Measurements from ENCODE around the gene OLFM2. TPM values are rescaled to one million over a fixed set of nuclear protein-coding genes. Genes with fewer than 3 reads are reported as not detected.
A peak's percentile ranks its signal among the peaks of the same experiment; 100 is the strongest.

Gene OLFM2
- total RNA-seq, 3 donors from 2014 or later, result 7.2 to 42.6 (median 8.8) TPM

DNA sequence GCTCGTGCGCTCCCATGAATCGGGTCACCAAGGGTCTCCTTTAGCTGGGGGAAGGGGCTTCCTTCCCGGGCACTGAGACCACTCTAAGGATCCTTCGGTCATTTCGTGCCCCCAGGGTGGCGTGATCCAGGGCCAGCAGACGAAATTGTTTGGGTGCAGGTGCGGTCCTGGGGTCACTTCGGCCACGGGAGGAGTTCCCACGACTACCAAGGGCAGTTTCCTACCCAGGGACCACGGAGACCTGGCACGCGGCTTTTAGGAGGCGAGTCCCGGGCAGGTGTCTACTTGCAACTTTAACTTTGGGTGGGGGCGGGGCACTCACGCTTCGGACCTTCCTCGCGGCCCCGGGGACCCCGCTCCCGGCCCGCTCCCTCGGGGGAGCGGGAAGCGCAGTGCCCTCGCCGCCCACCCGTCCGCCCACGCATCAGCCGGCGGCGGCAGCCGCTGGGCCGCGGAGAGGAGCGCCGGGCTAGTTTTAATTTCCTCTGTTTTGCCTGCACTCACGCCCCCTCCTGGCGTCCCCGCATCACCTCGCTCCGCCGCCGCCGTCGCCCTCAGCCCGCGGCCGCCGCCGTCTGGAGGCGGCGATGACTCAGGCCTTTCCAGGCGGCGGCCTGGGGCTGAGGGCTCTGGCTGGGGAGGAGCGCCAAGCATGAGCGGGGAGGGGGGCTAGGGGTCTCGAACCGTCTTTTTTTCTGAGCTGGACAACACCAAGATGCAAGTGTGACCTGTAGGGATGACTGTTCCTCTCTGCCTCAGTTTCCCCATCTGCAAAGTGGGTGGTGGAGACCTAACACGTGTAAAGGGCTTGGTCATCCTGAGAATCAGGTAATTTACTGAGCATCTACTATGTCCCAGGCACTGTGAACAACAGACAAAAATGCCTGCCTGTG lies 21.8 kb downstream of the OLFM2 start:
- no peak overlapping the region for H3K27ac ChIP-seq
- no peaks in the 10 kb centered on the region for H3K4me1 ChIP-seq
- no peaks in the 10 kb centered on the region for H3K9me3 ChIP-seq
- peak overlapping the region; percentile 44 to 87 (median 65) for H3K4me3 ChIP-seq
- intact Hi-C loops (cut with DNase I; ENCODE audit: low total_unique reads), result loop anchor here (5.0 kb wide), 1 partner anchor 88 kb away; no protein-coding TSS in a partner anchor
- peaks cover 0 to 2% of the 10 kb centered on the region in 2 donors for H3K27me3 ChIP-seq
- DNase-seq (ENCODE audit: low spot score in 2 of 2), result peak; percentile 58 to 67
- TF ChIP-seq, protein P1, sequence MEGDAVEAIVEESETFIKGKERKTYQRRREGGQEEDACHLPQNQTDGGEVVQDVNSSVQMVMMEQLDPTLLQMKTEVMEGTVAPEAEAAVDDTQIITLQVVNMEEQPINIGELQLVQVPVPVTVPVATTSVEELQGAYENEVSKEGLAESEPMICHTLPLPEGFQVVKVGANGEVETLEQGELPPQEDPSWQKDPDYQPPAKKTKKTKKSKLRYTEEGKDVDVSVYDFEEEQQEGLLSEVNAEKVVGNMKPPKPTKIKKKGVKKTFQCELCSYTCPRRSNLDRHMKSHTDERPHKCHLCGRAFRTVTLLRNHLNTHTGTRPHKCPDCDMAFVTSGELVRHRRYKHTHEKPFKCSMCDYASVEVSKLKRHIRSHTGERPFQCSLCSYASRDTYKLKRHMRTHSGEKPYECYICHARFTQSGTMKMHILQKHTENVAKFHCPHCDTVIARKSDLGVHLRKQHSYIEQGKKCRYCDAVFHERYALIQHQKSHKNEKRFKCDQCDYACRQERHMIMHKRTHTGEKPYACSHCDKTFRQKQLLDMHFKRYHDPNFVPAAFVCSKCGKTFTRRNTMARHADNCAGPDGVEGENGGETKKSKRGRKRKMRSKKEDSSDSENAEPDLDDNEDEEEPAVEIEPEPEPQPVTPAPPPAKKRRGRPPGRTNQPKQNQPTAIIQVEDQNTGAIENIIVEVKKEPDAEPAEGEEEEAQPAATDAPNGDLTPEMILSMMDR (IDR thresholded peaks at IDR 0.05), result peak in 2 of 3 donors; percentile 23 to 40
- TF ChIP-seq POLR2AphosphoS5 (IDR thresholded peaks at IDR 0.05), result no peak
- no peak for TF ChIP-seq POLR2A (IDR thresholded peaks at IDR 0.05)
- no peaks in the 10 kb centered on the region for H3K36me3 ChIP-seq

DNA sequence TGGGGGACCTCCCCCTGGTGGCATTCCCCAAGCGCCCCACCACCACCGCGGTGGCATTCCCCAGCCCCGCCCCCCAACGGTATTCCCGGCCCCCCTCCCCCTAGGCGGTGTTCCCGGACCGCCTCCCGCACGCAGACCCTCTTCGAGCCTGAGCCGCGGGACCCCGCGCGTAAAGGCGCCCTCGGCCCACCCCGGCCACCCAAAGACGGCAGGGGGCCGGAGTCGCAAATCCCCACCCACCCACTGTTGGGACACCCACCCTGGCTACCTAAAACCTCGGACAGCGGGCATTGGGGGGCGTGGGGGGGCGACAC lies 22.4 kb downstream of the OLFM2 start:
- Histone ChIP-seq H3K27ac (no peak overlapping the region), H3K27me3 (peaks cover 0 to 2% of the 10 kb centered on the region in 2 donors)
- no peak for DNase-seq (ENCODE audit: low spot score in 2 of 2)

DNA sequence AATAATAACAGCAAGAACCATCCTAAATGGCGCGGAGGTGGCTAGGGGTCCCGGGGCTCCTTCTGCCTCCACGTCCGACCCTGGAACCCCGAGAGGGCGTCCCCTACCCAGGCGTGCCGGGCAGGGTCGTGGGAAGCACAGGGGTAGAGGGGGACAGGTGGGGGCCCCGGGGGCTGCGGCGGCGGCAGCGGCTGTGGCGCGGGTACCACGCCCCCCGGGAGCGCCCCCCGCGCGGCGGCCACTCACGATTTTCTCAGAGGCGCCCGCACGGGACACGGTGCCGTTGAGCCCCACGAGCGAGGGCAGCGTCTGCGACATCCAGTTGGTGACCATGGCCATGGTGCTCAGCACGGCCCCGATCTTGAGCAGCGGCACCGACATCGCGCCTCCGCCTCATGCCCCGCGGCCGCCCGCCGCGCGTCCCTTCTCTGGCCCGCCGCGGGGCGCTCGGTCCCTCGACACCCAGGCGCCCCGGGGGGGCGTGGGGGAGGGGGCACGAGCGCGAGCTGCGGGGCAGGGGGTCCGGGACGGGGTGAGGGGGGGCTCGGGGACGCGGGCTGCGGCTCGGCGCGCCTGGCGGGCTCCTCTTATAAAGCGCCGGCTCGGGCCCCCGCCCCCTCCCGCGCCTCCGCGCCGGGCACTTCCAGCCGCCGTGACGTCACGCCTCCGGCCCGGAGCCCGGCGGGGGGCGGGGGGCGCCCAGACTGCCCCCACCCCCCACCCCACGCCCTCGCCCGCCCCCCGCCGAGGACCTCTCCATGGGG lies 22.9 kb downstream of the OLFM2 start:
- Histone ChIP-seq H3K36me3 (no peaks in the 10 kb centered on the region), H3K27ac (no peak overlapping the region), H3K27me3 (peaks cover 0 to 2% of the 10 kb centered on the region in 2 donors), H3K4me1 (no peaks in the 10 kb centered on the region), H3K4me3 (peak overlapping the region; percentile 44 to 87 (median 65)), H3K9me3 (no peaks in the 10 kb centered on the region)
- no peak for TF ChIP-seq POLR2AphosphoS5 (IDR thresholded peaks at IDR 0.05)
- TF ChIP-seq, protein P1 (IDR thresholded peaks at IDR 0.05), result no peak
- no peak for TF ChIP-seq POLR2A (IDR thresholded peaks at IDR 0.05)
- DNase-seq (ENCODE audit: low spot score in 2 of 2), result no peak
- intact Hi-C loops (cut with DNase I; ENCODE audit: low total_unique reads), result no loop called here

More for the DNA sequence above, 22.4 kb downstream of the OLFM2 start:
- intact Hi-C loops (cut with DNase I; ENCODE audit: low total_unique reads), result no loop called here
- no peaks in the 10 kb centered on the region for H3K4me1 ChIP-seq
- no peaks in the 10 kb centered on the region for H3K36me3 ChIP-seq
- peak overlapping the region; percentile 44 to 87 (median 65) for H3K4me3 ChIP-seq
- H3K9me3 ChIP-seq, result no peaks in the 10 kb centered on the region
- no peak for TF ChIP-seq POLR2AphosphoS5 (IDR thresholded peaks at IDR 0.05)
- no peak for TF ChIP-seq POLR2A (IDR thresholded peaks at IDR 0.05)
- TF ChIP-seq, protein P1 (IDR thresholded peaks at IDR 0.05), result no peak

DNA sequence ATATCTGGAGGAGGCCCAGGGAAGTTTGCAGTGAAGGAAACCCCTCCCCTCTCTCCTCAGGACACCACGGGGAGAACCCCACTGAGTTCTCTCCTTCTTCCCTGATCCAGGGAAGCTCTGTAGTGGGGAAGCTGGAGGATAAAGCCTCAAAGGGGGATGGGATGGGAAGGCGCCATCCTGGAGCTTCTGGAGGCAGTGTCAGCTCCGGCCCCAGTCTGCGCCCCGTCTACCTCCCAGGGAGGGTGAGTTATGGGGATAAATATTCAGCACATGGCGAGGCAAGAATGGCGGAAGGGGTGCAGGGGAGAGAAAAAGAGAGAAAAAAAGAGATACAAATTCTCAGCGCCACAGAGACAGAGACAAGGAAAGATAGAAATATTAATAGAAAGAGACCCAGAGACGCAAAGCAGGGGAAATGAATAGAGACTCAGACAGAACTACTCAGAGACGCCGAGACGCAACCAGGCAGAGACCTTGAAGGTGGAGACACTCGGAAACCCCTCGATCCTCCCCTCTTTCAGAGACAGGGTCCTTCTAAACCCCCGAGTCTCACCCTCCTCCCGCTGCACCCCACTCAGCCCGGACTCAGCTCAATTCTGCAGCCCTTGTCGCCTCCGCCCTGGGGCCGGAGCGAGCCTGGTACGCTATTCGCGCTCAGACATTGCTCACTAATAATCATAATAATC lies 23.6 kb downstream of the OLFM2 start:
- H3K4me1 ChIP-seq, result no peaks in the 10 kb centered on the region
- no peak overlapping the region for H3K27ac ChIP-seq
- no peaks in the 10 kb centered on the region for H3K9me3 ChIP-seq
- intact Hi-C loops (cut with DNase I; ENCODE audit: low total_unique reads), result no loop called here
- H3K4me3 ChIP-seq, result peak overlapping the region in 2 of 3 donors; percentile 65 to 87
- H3K36me3 ChIP-seq, result no peaks in the 10 kb centered on the region
- DNase-seq (ENCODE audit: low spot score in 2 of 2), result no peak
- H3K27me3 ChIP-seq, result peaks cover 0 to 2% of the 10 kb centered on the region in 2 donors
- TF ChIP-seq POLR2A (IDR thresholded peaks at IDR 0.05), result no peak
- TF ChIP-seq POLR2AphosphoS5 (IDR thresholded peaks at IDR 0.05), result no peak
- TF ChIP-seq, protein P1 (IDR thresholded peaks at IDR 0.05), result no peak

Data from breast epithelium (tissue), 4 donors.